ENCODE results near the gene TENT4A.

- TF ChIP-seq POLR2A (IDR thresholded peaks at IDR 0.05; ENCODE audit: low read depth, low read length) (no peak), TAF1 (IDR thresholded peaks at IDR 0.05; ENCODE audit: low read depth, low read length) (no peak), POLR2AphosphoS5 (IDR thresholded peaks at IDR 0.05; ENCODE audit: low read depth, low read length) (no peak), SPI1 (IDR thresholded peaks at IDR 0.05; ENCODE audit: low read depth, low read length) (no peak)
Observed at GRCh38 chr5:6699357-6699756, 13.9 kb upstream of the TENT4A start.

All from GM12891 (cell line).